SK-N-SH treated with all-trans-retinoic acid at 6 μM for 48 hours (cell line): ENCODE data around the gene TTC23.

ENCODE experiments used
- ARNTL ChIP-seq: fragments of 450-650 bp; formaldehyde crosslinking; IDR thresholded peaks from 2 replicates; pipeline ENCODE4 v1.5.0; 2020; ENCODE audit warnings: low read depth, mild to moderate bottlenecking, moderate library complexity, borderline replicate concordance
- CSDC2 ChIP-seq: fragments of 250-450 bp; sonication (Bioruptor Pico); IDR thresholded peaks from 2 replicates; pipeline ENCODE4 v1.5.0; 2020; ENCODE audit warnings: mild to moderate bottlenecking, moderate library complexity
- GLIS3 ChIP-seq: fragments of 250-450 bp; sonication (Bioruptor Pico); IDR thresholded peaks from 2 replicates; pipeline ENCODE4 v1.5.0; 2020; ENCODE audit warnings: mild to moderate bottlenecking, moderate library complexity
- ISL1 ChIP-seq: fragments of 250-450 bp; sonication (Bioruptor Pico); IDR thresholded peaks from 2 replicates; pipeline ENCODE4 v2.1.2; 2022; ENCODE audit warnings: mild to moderate bottlenecking, moderate library complexity
- SNAI2 ChIP-seq: fragments of 250-450 bp; sonication (Bioruptor Pico); IDR thresholded peaks from 2 replicates; pipeline ENCODE4 v1.5.0; 2020; ENCODE audit warnings: mild to moderate bottlenecking, moderate library complexity
- TCF4 ChIP-seq: fragments of 250-450 bp; sonication (Bioruptor Pico); IDR thresholded peaks from 2 replicates; pipeline ENCODE4 v1.8.0; 2021; ENCODE audit warnings: mild to moderate bottlenecking, moderate library complexity, borderline replicate concordance
- TOX ChIP-seq: fragments of 250-450 bp; sonication (Bioruptor Pico); IDR thresholded peaks from 2 replicates; pipeline ENCODE4 v1.8.0; 2021; ENCODE audit warnings: mild to moderate bottlenecking, moderate library complexity, borderline replicate concordance
- ZFP3 ChIP-seq: fragments of 250-450 bp; sonication (Bioruptor Pico); IDR thresholded peaks from 2 replicates; pipeline ENCODE4 v1.5.0; 2020; ENCODE audit warnings: mild to moderate bottlenecking, moderate library complexity
- ZFP30 ChIP-seq: fragments of 450-650 bp; formaldehyde crosslinking; IDR thresholded peaks from 2 replicates; pipeline ENCODE4 v1.5.0; 2022; ENCODE audit warnings: mild to moderate bottlenecking, moderate library complexity
- ZNF70 ChIP-seq: fragments of 450-650 bp; formaldehyde crosslinking; IDR thresholded peaks from 2 replicates; pipeline ENCODE4 v1.5.0; 2020; ENCODE audit warnings: mild to moderate bottlenecking, moderate library complexity
- TF ChIP-seq, protein P1 (sequence below): fragments of 250-450 bp; sonication (Bioruptor Pico); IDR thresholded peaks from 2 replicates; pipeline ENCODE4 v1.8.0; 2020; ENCODE audit warnings: mild to moderate bottlenecking, moderate library complexity, borderline replicate concordance
- TF ChIP-seq, protein P2 (sequence below): fragments of 250-450 bp; sonication (Bioruptor Pico); IDR thresholded peaks from 2 replicates; pipeline ENCODE4 v1.5.1; 2021; ENCODE audit warnings: mild to moderate bottlenecking, moderate library complexity
- TF ChIP-seq, protein P3 (sequence below): fragments of 250-450 bp; sonication (Bioruptor Pico); IDR thresholded peaks from 2 replicates; pipeline ENCODE4 v1.5.1; 2020; ENCODE audit warnings: low read depth, mild to moderate bottlenecking, moderate library complexity

DNA sequence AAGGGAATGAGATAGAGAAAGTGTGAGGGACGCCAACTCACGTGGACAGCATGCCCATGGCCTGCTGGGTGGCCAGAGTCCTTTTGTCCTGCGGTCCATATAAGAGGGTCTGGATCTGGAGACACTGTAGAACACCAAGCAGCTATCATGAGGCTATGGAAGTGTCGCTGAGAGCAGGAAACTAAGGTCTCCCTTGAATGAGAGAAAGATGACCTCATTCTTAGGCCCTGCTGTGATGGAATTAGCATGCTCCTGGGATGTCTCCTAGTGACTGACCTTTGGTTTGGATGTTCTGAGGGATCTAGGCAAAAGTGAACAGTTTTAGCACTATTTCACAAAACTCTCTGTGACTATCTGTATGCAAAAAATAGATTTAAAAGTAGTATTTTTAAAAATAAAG is 110.1 kb downstream of the TTC23 start:
- TF ChIP-seq GLIS3 (CRISPR knock-in tag) (no peak), ZNF70 (CRISPR knock-in tag) (no peak), ZFP30 (CRISPR knock-in tag) (no peak), CSDC2 (no peak), ISL1 (no peak), ARNTL (CRISPR knock-in tag) (no peak), TCF4 (CRISPR knock-in tag) (no peak), SNAI2 (CRISPR knock-in tag) (no peak), ZFP3 (no peak), TOX (CRISPR knock-in tag) (no peak)
- TF ChIP-seq, protein P1, sequence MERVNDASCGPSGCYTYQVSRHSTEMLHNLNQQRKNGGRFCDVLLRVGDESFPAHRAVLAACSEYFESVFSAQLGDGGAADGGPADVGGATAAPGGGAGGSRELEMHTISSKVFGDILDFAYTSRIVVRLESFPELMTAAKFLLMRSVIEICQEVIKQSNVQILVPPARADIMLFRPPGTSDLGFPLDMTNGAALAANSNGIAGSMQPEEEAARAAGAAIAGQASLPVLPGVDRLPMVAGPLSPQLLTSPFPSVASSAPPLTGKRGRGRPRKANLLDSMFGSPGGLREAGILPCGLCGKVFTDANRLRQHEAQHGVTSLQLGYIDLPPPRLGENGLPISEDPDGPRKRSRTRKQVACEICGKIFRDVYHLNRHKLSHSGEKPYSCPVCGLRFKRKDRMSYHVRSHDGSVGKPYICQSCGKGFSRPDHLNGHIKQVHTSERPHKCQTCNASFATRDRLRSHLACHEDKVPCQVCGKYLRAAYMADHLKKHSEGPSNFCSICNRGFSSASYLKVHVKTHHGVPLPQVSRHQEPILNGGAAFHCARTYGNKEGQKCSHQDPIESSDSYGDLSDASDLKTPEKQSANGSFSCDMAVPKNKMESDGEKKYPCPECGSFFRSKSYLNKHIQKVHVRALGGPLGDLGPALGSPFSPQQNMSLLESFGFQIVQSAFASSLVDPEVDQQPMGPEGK (CRISPR knock-in tag) = no peak
- TF ChIP-seq, protein P2, sequence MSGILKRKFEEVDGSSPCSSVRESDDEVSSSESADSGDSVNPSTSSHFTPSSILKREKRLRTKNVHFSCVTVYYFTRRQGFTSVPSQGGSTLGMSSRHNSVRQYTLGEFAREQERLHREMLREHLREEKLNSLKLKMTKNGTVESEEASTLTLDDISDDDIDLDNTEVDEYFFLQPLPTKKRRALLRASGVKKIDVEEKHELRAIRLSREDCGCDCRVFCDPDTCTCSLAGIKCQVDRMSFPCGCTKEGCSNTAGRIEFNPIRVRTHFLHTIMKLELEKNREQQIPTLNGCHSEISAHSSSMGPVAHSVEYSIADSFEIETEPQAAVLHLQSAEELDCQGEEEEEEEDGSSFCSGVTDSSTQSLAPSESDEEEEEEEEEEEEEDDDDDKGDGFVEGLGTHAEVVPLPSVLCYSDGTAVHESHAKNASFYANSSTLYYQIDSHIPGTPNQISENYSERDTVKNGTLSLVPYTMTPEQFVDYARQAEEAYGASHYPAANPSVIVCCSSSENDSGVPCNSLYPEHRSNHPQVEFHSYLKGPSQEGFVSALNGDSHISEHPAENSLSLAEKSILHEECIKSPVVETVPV (CRISPR knock-in tag) = no peak
- TF ChIP-seq, protein P3, sequence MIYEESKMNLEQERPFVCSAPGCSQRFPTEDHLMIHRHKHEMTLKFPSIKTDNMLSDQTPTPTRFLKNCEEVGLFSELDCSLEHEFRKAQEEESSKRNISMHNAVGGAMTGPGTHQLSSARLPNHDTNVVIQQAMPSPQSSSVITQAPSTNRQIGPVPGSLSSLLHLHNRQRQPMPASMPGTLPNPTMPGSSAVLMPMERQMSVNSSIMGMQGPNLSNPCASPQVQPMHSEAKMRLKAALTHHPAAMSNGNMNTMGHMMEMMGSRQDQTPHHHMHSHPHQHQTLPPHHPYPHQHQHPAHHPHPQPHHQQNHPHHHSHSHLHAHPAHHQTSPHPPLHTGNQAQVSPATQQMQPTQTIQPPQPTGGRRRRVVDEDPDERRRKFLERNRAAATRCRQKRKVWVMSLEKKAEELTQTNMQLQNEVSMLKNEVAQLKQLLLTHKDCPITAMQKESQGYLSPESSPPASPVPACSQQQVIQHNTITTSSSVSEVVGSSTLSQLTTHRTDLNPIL = no peak
